Measurements from ENCODE around the gene PPP2R2C. TPM values are rescaled to one million over a fixed set of nuclear protein-coding genes. Genes with fewer than 3 reads are reported as not detected.

Gene PPP2R2C
- total RNA-seq, 1 experiment from 2014 or later, result 26.7 TPM

DNA sequence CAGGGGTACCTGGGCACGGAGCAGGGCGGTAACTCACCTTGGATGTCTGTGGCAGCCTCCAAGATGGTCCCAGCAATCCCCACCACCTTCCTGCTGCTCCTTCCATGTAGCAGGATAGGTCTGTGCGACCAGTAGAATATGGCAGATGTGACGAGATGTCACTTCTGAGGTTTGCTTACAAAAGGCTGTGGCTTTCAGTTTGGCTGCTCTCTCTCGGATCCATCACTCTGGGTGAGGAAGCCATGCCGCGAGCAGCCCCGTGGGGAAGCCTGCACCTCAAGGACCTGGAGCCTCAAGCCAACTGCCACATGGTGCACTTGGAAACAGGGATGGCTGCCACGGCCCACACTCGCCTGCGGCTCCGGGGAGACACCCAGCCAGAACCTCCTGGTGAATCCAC lies 165.2 kb downstream of the PPP2R2C start:
- no peaks in the 10 kb centered on the region for H3K36me3 ChIP-seq (ENCODE audit: control insufficient read depth, insufficient read depth, low read length)
- ChIA-PET CTCF (no interaction called here), POLR2A (no interaction called here)
- DNase-seq (ENCODE audit: low read depth, low spot score) (no peak), ATAC-seq (no peak)
- no peak overlapping the region for H3K4me3 ChIP-seq (ENCODE audit: low read depth in 2 of 2, low read length in 2 of 2)
- no peak overlapping the region for H3K27ac ChIP-seq (ENCODE audit: low read length)
- H3K27me3 ChIP-seq (ENCODE audit: control insufficient read depth, insufficient read depth, low read length), result no peaks in the 10 kb centered on the region
- in situ Hi-C loops (cut with HindIII; ENCODE audit: low pct_unique_long_range_greater_than_20kb, low sequenced_read_pairs) (no loop called here), intact Hi-C loops (cut with micrococcal nuclease; ENCODE audit: unreplicated experiment) (no loop called here)
- H3K4me1 ChIP-seq (ENCODE audit: control insufficient read depth, insufficient read depth, low read length), result peaks cover 7% of the 10 kb centered on the region; the same call in 1 of the 2 replicates
- TF ChIP-seq TCF7L2 (IDR thresholded peaks at IDR 0.05; ENCODE audit: low read depth, low read length) (no peak), POLR2AphosphoS5 (IDR thresholded peaks at IDR 0.05; ENCODE audit: low read depth, low read length) (no peak), SIN3A (IDR thresholded peaks at IDR 0.05; ENCODE audit: borderline replicate concordance, insufficient read depth, low read depth, low read length) (no peak), CTCF (IDR thresholded peaks at IDR 0.05) (no peak), REST (IDR thresholded peaks at IDR 0.05; ENCODE audit: insufficient read depth in 1 of 2, low read depth in 2 of 2, low read length in 1 of 2) (no peak)
- no peaks in the 10 kb centered on the region for H3K9me3 ChIP-seq (ENCODE audit: control insufficient read depth, insufficient read depth, low read depth, low read length)
- no TSS peak for BruUV-seq (replicated peaks)

GRCh38 chr4:6306299-6306698 lies 166.1 kb downstream of the PPP2R2C start:
- H3K9me3 ChIP-seq (ENCODE audit: control insufficient read depth, insufficient read depth, low read depth, low read length), result no peaks in the 10 kb centered on the region
- ChIA-PET CTCF (no interaction called here), POLR2A (no interaction called here)
- no peak overlapping the region for H3K27ac ChIP-seq (ENCODE audit: low read length)
- TF ChIP-seq REST (IDR thresholded peaks at IDR 0.05; ENCODE audit: insufficient read depth in 1 of 2, low read depth in 2 of 2, low read length in 1 of 2) (no peak), CTCF (IDR thresholded peaks at IDR 0.05) (no peak), SIN3A (IDR thresholded peaks at IDR 0.05; ENCODE audit: borderline replicate concordance, insufficient read depth, low read depth, low read length) (no peak), POLR2AphosphoS5 (IDR thresholded peaks at IDR 0.05; ENCODE audit: low read depth, low read length) (no peak)
- DNase-seq (ENCODE audit: low read depth, low spot score) (no peak), ATAC-seq (no peak)
- BruUV-seq (replicated peaks), result no TSS peak
- no peaks in the 10 kb centered on the region for H3K36me3 ChIP-seq (ENCODE audit: control insufficient read depth, insufficient read depth, low read length)
- H3K27me3 ChIP-seq (ENCODE audit: control insufficient read depth, insufficient read depth, low read length), result no peaks in the 10 kb centered on the region
- in situ Hi-C loops (cut with HindIII; ENCODE audit: low pct_unique_long_range_greater_than_20kb, low sequenced_read_pairs) (no loop called here), intact Hi-C loops (cut with micrococcal nuclease; ENCODE audit: unreplicated experiment) (no loop called here)
- no peak overlapping the region for H3K4me3 ChIP-seq (ENCODE audit: low read depth in 2 of 2, low read length in 2 of 2)
- H3K4me1 ChIP-seq (ENCODE audit: control insufficient read depth, insufficient read depth, low read length), result peaks cover 7% of the 10 kb centered on the region; the same call in 1 of the 2 replicates
